ENCODE results near the gene ZNF354C.
"Not testable (repeated sequence)": the region's sequence is repeated elsewhere in the genome, so short reads cannot be mapped to it uniquely, and the experiment has no call there.

ZNF354C gene

DNA sequence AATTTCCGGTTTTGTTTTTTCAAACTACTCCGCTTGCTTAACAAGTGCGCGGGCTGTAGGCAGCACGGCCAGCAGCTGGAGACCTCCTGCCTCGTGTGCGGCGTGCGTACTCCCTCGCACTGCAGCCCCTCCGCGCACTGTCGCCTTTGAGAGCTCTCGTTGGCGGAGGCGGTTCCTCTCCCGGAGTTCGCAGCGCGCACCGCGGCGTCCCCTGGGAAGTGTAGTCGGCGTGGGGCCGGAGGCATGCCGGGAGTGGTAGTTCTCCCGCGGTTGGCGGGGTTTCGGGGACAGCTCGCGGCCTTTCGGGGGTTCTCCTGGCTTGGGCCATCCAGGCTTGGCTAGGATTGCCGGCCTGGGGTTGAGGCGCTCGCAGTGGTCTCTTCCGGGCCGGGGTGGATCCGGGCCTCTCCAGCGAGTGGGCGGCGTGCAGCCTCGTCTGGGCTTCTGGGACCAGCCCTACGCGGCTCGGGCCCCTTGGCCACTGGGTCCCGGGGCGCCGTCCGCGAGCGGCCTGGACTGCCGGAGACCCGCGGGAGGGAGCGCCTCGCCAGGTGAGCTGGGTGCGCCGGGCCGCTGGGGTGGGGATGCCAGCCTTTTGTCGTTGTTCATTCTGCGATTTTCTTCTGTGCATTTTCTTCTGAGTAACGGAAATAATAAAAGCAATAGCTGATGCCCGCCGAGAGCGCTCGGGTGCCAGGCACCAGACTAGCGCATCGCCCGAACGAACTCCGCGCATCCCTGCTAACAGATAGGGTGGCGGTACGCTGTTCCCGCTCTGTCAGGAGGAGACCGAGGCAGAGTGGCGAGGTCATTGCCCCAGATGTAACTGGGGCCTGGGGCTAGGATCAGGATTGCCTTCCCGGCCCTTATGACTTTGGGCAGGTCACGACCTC, at the start of gene ZNF354C:
TSS of gene ZNF354C (plus strand) at position 258 of the 893 bp plus-strand sequence. CDS start 1,696 bp downstream, outside the sequence.
- no peak for DNase-seq (ENCODE audit: low spot score)

DNA sequence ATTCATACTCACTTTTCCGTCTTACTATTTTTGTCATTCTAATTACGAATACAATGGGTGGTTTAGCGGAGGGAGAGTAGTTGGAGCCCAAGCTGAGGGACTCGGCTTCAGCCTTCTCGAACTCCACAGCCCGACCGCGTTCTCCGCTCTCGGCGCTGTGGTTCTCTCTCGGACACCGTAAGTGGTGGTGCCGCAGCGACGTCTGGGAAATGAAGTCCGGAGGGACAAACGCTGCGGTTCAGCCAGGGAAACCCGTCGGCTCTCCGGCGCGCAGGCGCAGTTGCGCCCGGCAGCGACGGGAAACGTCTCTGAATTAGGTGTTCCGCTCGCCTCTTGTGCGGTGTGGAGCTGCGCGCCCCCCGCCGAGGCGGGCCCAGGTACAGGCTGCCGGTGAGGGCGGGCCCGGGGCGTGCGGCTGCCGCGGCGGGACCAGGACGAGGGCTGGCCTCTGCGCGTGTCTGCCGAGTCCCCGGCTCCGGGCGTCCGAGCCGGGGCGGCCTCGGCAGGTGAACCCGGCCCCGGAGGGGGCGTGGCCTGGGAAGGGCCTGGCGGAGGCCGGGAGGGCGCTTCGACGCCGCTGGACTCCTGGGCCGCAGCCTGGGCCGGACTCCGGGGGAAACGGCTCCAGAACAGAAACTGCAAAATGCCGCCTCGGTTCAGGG, 36.5 kb upstream of the ZNF354C start, which contains the start of gene ZNF879:
TSS of gene ZNF879 (plus strand) at position 277 of the 662 bp plus-strand sequence. CDS start 1,201 bp downstream, outside the sequence.
- DNase-seq (ENCODE audit: low spot score), result peak; percentile 88

- DNase-seq (ENCODE audit: low spot score), result no peak
These were observed 27.1 kb upstream of the ZNF354C start for GRCh38 chr5:179033004-179033580.

- DNase-seq (ENCODE audit: low spot score), result no peak
These were observed 15.4 kb upstream of the ZNF354C start for GRCh38 chr5:179044765-179045164.

DNA sequence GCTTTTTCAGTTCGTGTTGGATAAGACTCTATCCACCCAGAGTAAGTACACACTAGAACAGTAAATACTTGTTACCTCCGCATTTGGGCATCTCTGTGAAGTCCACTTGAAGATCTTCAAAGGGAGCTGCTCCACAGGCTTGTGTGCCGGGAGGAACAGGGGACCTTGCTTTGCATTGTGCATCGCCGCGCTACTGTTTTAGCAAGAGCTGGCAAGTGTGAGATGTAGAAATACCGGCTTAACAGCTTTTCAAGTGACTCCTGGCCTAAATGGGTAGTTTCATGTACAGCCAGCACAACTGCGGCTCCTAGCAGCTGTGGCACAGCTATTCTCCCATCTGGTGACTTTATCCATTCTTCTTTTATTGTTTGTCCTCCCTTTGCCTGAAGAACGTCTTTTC, 8.4 kb upstream of the ZNF354C start:
- no peak for DNase-seq (ENCODE audit: low spot score)

- DNase-seq (ENCODE audit: low spot score), result no peak
These were observed 6.0 kb upstream of the ZNF354C start for GRCh38 chr5:179054036-179054785.

- no peak for DNase-seq (ENCODE audit: low spot score)
These were observed 5.3 kb upstream of the ZNF354C start for GRCh38 chr5:179054876-179055275.

DNA sequence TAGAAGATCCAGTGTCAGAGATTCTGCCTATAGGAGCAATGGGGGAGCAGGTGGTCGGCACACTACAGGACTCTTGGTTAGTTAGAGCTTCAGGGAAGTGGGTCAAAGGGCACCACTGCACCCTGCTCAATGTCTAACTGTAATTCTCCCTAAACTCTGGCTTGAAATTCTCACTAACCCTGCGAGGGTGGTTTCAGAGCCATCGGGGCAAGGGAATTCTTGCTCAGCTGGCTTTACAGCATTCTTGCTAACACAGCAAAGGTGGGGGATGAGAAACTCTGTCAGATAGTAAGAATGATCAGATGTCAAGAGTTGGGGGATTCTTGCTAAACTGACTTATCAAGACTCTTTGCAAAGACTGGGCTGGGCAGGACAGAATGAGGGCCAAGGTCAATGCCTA, 4.7 kb upstream of the ZNF354C start:
- no peak for DNase-seq (ENCODE audit: low spot score)

DNA sequence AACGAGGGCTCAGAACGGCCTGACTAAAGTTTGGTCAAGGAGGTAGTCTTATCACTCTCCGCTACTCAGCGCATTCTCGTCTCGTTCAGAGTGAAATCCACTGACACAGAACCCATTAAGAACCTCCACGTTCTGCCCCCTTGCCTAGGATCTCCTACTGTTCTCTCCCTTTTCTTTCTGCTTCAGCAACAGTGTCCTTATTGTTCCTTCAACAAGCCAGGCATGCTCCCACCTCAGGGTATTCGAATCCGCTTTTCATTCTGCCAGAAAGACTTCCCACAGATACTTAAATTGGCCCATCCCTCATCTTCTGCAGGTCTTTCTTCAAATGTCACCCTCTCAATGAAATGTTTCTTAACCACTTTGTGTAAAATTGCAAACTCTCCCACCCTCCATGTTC, 4.3 kb upstream of the ZNF354C start:
- no peak for DNase-seq (ENCODE audit: low spot score)

- no peak for DNase-seq (ENCODE audit: low spot score)
These were observed 852 bp downstream of the ZNF354C start for GRCh38 chr5:179061025-179061424.

DNA sequence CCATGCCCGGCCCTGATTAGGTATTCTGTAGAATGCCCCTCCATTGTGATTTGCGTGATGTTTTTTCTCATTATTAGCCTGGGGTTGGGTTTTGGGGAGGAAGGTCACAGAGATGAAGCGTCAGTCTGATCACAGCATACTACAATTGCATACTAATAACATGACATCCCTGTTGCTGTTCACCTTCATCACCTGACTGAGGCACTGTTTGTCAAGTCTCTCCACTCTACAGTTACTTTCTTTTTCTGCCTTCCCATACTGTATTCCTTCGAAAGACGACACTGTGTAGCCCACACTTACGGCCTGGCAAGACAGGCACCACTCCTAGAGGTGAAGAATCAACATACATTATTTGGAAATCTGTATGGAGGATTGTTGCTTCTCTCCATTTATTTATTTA, 5.5 kb downstream of the ZNF354C start:
- no peak for DNase-seq (ENCODE audit: low spot score)

- DNase-seq (ENCODE audit: low spot score), result no peak
These were observed 19.2 kb downstream of the ZNF354C start for GRCh38 chr5:179079165-179079987.

DNA sequence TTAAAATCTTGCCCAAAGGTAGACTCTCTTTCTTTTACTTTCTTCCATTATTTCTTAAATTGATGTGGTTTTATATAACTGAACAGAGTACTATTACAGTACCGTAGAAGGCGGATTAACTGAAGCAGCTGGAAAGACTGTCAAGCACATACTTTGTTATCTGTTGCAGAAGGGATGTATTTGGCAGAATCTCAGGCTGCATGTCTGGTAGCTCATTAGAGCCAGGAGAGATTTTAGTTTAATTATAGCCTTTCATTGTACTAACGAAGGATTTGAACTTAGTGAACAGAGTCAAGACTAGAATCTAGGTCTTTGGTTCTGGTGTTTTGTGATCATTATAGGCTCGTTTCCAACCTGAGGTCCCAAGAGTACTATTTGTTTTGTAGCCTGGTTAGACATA, 20.6 kb downstream of the ZNF354C start:
- DNase-seq (ENCODE audit: low spot score), result no peak

DNA sequence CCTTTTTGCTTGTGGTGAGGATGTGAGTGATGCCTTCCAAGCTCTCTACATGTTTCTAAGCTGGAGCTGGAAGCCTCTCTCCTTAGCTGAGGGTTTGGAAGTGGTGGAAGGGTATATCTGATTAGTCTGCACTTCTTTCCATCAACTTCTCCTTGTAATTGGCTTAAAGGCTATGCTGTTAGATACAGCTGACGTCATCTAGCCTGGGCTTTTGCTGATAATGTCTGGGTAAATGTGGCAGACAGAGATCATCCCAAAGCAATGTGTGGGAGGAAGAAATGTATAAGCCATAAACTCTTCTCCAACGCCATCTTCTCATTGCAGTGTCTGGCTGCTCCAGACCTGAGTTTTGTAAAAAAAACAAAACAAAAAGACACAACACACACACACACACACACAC, 29.3 kb downstream of the ZNF354C start:
- DNase-seq (ENCODE audit: low spot score), result no peak

GRCh38 chr5:179101282-179101681, 41.1 kb downstream of the ZNF354C start:
- DNase-seq (ENCODE audit: low spot score), result not testable (repeated sequence)

GRCh38 chr5:179110528-179110927, 50.4 kb downstream of the ZNF354C start:
- DNase-seq (ENCODE audit: low spot score), result no peak

- DNase-seq (ENCODE audit: low spot score), result no peak
These were observed 51.4 kb downstream of the ZNF354C start for GRCh38 chr5:179111267-179112207.

DNA sequence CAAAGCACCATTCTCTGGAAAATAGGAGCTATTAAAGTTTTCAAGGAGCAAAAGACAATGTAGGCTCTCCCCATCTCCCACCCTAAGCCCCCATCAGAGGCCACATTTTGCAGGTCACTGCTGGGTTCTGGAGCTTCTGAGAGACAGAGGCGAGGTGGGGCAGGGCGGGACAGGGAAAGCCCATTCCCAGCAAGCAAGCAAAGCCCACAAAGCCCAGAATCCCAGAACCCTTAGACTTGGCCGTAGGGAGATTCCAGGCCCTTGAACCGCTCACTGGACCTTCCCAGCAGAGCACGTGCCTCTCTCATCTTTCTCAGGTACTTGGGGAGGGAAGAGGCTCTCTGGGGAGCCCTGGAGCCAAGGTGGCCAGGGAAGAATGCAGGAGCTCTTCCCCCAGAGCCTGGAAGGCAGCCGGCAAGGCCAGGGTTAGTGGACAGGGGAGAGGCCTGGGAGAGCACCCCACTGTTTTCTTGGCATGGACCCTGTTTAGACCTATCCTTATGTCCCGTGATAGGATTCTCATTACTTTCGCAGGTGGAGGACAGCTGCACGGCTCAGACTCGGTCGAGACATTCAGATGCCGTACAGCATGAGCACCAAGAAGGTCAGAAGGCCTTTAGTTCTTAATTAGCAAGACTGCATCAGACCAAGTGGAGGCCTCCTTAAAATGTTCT, 52.4 kb downstream of the ZNF354C start:
- DNase-seq (ENCODE audit: low spot score), result no peak

- no peak for DNase-seq (ENCODE audit: low spot score)
These were observed 53.0 kb downstream of the ZNF354C start for GRCh38 chr5:179113143-179113530.
